Cardiac muscle cell (in vitro differentiated cells and primary cell): ENCODE data around the gene FXYD4. TPM values are rescaled to one million over a fixed set of nuclear protein-coding genes. Genes with fewer than 3 reads are reported as not detected.

ENCODE experiments used
- DNase-seq, 2 donors: peaks; one replicate each; pipeline versions ENCODE4 v3.0.0 to v3.0.0-alpha.2; 2010 to 2017; ENCODE audit warnings: low read depth in 1 of 2, low spot score in 1 of 2
- H3K27ac ChIP-seq: fragments of 200-600 bp; sonication (generic); 2 replicates; pipeline ENCODE4 v1.5.1; 2016
- H3K27me3 ChIP-seq: fragments of 200-600 bp; sonication (generic); 2 replicates; pipeline ENCODE4 v1.6.0; 2016; ENCODE audit warnings: control low read depth
- H3K36me3 ChIP-seq: fragments of 200-600 bp; sonication (generic); 2 replicates; pipeline ENCODE4 v1.5.1; 2016; ENCODE audit warnings: control low read depth
- H3K4me1 ChIP-seq: fragments of 200-600 bp; sonication (generic); 2 replicates; pipeline ENCODE4 v1.8.1; 2017; ENCODE audit warnings: low read depth, mild to moderate bottlenecking, mixed run types
- H3K4me3 ChIP-seq: fragments of 200-600 bp; sonication (generic); 2 replicates; pipeline ENCODE4 v1.5.1; 2016; ENCODE audit warnings: mild to moderate bottlenecking
- H3K9me3 ChIP-seq: fragments of 200-600 bp; sonication (generic); 2 replicates; pipeline ENCODE4 v1.5.1; 2017; ENCODE audit warnings: low read depth, mild to moderate bottlenecking, control low read depth
- CTCF ChIP-seq: IDR thresholded peaks from 2 replicates; pipeline ENCODE4 v1.5.1; 2012; ENCODE audit warnings: low read depth, mild to moderate bottlenecking, low read length
- polyA plus RNA-seq: library from polyadenylated mRNA; unstranded; fragments of >200 nt; fragmentation: Nextera tagmentation; extraction: Ambion mirVana; gene quantifications from 2 replicates; pipeline ENCODE4 v1.2.1, GENCODE V29; 2016
- total RNA-seq: library from RNA; depleted of rRNA; stranded (reverse); fragments of >200 nt; gene quantifications from 2 replicates; pipeline ENCODE4 v1.2.3, GENCODE V29; 2016

Gene FXYD4
- total and polyA plus RNA-seq, 2 experiments from 2014 or later, result not detected

GRCh38 chr10:43408710-43409384, 37.4 kb downstream of the FXYD4 start, which contains the start of gene HNRNPF:
Gene HNRNPF, minus strand, starts transcription at chr10:43409186. Its CDS starts 21,302 bp downstream, at chr10:43387884.
- Histone ChIP-seq H3K27ac (peak within 1 kb of the TSS; percentile 89), H3K4me1 (peaks cover 4% of the 10 kb centered on the region), H3K4me3 (peak within 1 kb of the TSS; percentile 77), H3K9me3 (no peaks in the 10 kb centered on the region), H3K36me3 (no peaks in the 10 kb centered on the region), H3K27me3 (no peaks in the 10 kb centered on the region)
- no peak for TF ChIP-seq CTCF
- DNase-seq, result peak; percentile 96 to 98

- Histone ChIP-seq H3K4me1 (peaks cover 4% of the 10 kb centered on the region), H3K27me3 (no peaks in the 10 kb centered on the region), H3K9me3 (no peaks in the 10 kb centered on the region), H3K27ac (peak overlapping the region; percentile 89), H3K36me3 (no peaks in the 10 kb centered on the region), H3K4me3 (peak overlapping the region; percentile 77)
- peak in 1 of 2 donors; percentile 32 for DNase-seq
- TF ChIP-seq CTCF, result no peak
These were observed 38.1 kb downstream of the FXYD4 start for GRCh38 chr10:43409385-43410109.

GRCh38 chr10:43410345-43410744, 38.9 kb downstream of the FXYD4 start:
- Histone ChIP-seq H3K4me3 (no peak overlapping the region), H3K9me3 (no peaks in the 10 kb centered on the region), H3K36me3 (no peaks in the 10 kb centered on the region), H3K4me1 (peaks cover 4% of the 10 kb centered on the region), H3K27me3 (no peaks in the 10 kb centered on the region), H3K27ac (no peak overlapping the region)
- TF ChIP-seq CTCF, result no peak
- DNase-seq, result no peak

GRCh38 chr10:43411536-43411935, 40.1 kb downstream of the FXYD4 start:
- no peaks in the 10 kb centered on the region for H3K36me3 ChIP-seq
- no peak for DNase-seq
- no peaks in the 10 kb centered on the region for H3K9me3 ChIP-seq
- TF ChIP-seq CTCF, result no peak
- H3K4me3 ChIP-seq, result no peak overlapping the region
- H3K4me1 ChIP-seq, result no peaks in the 10 kb centered on the region
- no peak overlapping the region for H3K27ac ChIP-seq
- no peaks in the 10 kb centered on the region for H3K27me3 ChIP-seq

GRCh38 chr10:43415544-43415943, 44.1 kb downstream of the FXYD4 start:
- Histone ChIP-seq H3K9me3 (no peaks in the 10 kb centered on the region), H3K36me3 (no peaks in the 10 kb centered on the region), H3K4me1 (no peaks in the 10 kb centered on the region), H3K4me3 (no peak overlapping the region), H3K27me3 (no peaks in the 10 kb centered on the region), H3K27ac (no peak overlapping the region)
- TF ChIP-seq CTCF, result no peak
- no peak for DNase-seq
